ENCODE results near the gene PLCH2. TPM values are rescaled to one million over a fixed set of nuclear protein-coding genes. Genes with fewer than 3 reads are reported as not detected.

The PLCH2 gene
- total RNA-seq, 6 experiments from 2014 or later, result 0.09 to 0.34 (median 0.18) TPM; not detected in 1

DNA sequence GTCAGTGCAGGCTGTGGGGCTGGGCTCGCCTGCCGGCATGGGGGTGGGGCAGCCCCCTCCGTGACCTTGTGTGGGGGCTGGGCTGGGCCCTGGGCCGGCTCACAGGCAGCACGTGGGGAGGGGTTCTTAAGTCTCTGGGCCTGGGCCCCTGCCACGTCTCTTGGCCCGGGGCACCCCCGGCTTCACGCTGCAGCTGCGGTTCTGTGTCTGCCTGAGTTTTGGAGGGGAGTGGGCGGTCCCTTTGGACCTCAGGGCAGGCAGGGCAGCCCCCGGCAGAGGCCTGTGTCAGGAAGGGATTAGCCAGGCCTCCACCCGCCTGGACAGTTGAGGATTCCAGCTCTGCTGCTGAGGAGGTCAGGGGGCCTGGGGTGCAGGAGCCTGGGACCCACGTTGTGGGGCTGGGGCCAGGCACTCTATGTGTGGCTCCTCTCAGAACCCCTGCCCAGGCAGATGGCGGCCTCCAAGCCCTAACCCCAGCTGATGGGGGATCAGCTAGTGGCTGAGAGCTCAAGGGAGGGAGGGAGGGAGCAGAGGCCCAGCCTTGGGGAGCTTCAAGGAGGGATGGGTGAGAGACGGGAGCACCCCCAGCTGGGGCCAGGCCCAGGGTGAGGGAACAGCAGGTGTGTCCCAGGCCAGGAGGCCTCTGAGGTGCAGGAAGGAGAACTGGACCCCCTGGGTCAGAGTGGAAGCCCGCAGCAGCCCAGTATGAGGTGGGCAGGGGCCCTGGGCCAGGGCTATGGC lies 1.8 kb upstream of the PLCH2 start:
- H3K9me3 Mint-ChIP-seq, result no peaks in the 10 kb centered on the region
- DNase-seq, result no peak
- H3K4me3 Mint-ChIP-seq, result no peak overlapping the region
- TF ChIP-seq, protein P1, sequence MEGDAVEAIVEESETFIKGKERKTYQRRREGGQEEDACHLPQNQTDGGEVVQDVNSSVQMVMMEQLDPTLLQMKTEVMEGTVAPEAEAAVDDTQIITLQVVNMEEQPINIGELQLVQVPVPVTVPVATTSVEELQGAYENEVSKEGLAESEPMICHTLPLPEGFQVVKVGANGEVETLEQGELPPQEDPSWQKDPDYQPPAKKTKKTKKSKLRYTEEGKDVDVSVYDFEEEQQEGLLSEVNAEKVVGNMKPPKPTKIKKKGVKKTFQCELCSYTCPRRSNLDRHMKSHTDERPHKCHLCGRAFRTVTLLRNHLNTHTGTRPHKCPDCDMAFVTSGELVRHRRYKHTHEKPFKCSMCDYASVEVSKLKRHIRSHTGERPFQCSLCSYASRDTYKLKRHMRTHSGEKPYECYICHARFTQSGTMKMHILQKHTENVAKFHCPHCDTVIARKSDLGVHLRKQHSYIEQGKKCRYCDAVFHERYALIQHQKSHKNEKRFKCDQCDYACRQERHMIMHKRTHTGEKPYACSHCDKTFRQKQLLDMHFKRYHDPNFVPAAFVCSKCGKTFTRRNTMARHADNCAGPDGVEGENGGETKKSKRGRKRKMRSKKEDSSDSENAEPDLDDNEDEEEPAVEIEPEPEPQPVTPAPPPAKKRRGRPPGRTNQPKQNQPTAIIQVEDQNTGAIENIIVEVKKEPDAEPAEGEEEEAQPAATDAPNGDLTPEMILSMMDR (IDR thresholded peaks at IDR 0.05), result no peak
- no peaks in the 10 kb centered on the region for H3K36me3 Mint-ChIP-seq (ENCODE audit: low read depth)
- H3K4me1 Mint-ChIP-seq (ENCODE audit: low read depth), result no peaks in the 10 kb centered on the region
- H3K27ac Mint-ChIP-seq, result no peak overlapping the region
- peaks cover 18% of the 10 kb centered on the region for H3K27me3 Mint-ChIP-seq (ENCODE audit: insufficient read depth)

DNA sequence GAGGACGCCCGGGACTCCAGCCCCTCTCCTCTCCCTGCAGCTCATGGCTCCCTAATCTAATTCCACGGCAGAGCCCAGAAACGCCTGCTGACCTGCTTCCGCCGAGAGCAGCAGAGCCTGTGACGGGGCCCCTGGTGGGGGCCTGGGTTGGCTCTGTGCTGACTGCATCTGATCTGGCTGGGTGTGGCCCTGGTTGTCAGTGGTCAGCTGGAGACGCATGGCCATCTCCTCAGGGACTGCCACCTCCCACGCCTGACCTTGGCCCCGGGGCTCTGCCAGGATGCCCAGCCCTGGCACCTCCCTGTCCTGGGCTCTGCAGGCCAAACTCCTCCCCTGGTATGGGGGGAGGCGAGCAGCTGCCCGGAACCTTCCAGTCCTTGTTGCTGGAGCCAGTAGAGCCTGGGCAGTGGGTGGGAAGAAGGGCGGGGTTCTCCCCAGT lies 1.1 kb upstream of the PLCH2 start:
- Mint-ChIP-seq H3K4me1 (ENCODE audit: low read depth) (no peaks in the 10 kb centered on the region), H3K9me3 (no peaks in the 10 kb centered on the region), H3K36me3 (ENCODE audit: low read depth) (no peaks in the 10 kb centered on the region), H3K27ac (no peak overlapping the region), H3K27me3 (ENCODE audit: insufficient read depth) (peaks cover 18% of the 10 kb centered on the region), H3K4me3 (no peak overlapping the region)
- TF ChIP-seq, protein P1 (IDR thresholded peaks at IDR 0.05), result no peak
- no peak for DNase-seq

DNA sequence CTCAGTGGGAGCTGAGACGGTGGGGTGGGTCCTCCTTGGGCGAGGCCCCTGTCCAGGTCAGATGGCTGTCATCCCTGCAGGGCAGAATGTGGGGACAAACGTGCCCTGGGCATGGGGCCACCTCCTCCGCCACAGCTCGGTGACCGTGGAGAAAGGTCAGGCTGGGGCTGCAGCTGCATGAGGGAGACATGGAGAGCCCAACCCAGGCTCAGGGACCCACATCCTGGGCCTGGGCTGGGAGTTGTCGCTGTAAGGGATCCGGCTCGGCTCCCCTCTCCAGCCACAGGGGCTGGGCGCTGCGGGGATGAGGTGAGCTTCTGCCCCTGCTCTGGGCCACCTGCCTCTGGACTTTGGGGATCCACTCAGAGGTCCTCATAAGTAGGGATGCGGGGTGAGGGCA lies 518 bp upstream of the PLCH2 start:
- Mint-ChIP-seq H3K36me3 (ENCODE audit: low read depth) (no peaks in the 10 kb centered on the region), H3K27ac (no peak overlapping the region), H3K4me3 (no peak overlapping the region), H3K4me1 (ENCODE audit: low read depth) (no peaks in the 10 kb centered on the region), H3K9me3 (no peaks in the 10 kb centered on the region), H3K27me3 (ENCODE audit: insufficient read depth) (peaks cover 18% of the 10 kb centered on the region)
- DNase-seq, result no peak
- TF ChIP-seq, protein P1 (IDR thresholded peaks at IDR 0.05), result no peak

DNA sequence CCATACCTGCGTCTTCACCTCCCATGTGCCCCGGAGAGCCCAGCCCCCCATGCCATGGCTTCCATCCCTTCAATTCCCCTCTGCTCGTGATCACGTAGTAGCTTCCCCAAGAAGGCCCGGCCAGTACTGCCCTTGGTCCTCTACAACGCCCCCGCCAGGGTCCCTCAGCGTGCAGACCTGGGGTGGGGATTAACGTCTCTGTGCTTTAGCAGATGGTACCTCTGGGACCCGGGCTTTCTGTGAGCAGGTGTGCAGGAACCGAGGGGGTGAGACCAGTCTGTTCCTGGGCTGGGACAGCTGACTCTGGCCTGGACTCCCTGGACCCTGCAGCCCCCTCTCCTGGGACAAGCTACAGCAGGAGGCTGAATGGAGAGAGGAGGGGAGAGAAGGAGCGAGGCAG lies 1.2 kb downstream of the PLCH2 start:
- Mint-ChIP-seq H3K4me3 (no peak overlapping the region), H3K36me3 (ENCODE audit: low read depth) (no peaks in the 10 kb centered on the region), H3K4me1 (ENCODE audit: low read depth) (no peaks in the 10 kb centered on the region), H3K27me3 (ENCODE audit: insufficient read depth) (peaks cover 15% of the 10 kb centered on the region), H3K9me3 (no peaks in the 10 kb centered on the region), H3K27ac (no peak overlapping the region)
- no peak for DNase-seq
- TF ChIP-seq, protein P1 (IDR thresholded peaks at IDR 0.05), result no peak

DNA sequence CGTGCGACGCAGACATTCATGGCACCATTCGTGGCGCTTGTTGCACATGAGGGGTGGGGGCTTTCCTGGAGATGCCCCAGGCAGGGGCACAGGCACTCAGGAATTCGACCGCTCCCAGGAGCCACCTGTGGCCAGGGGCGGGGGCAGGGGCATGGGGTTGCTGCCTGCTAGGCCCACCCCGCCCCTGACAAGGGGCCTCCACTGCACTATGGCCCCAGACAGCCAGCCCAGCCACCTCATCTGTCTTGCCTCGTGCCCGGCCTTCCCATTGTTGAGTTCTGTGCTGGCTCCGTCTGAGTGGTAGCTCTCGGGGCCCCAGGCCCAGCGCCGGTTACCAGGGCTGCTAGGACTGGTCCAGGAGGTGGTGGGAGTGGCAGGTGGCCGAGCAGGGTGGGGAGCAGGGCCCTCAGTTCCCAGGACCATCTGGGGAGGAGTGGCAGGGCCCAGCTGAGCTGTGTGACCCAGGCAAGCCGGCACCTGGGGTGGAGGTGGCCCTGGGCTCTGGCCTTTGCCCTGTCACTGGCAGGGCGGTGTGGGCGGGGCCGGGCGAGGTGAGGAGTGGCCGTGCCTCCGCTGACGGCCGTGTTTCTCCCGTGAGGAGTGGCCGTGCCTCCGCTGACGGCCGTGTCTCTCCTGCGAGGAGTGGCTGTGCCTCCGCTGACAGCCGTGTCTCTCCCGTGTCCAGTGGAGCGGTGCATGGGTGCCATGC lies 1.9 kb downstream of the PLCH2 start:
- Mint-ChIP-seq H3K36me3 (ENCODE audit: low read depth) (no peaks in the 10 kb centered on the region), H3K9me3 (no peaks in the 10 kb centered on the region), H3K27ac (no peak overlapping the region), H3K4me1 (ENCODE audit: low read depth) (no peaks in the 10 kb centered on the region), H3K4me3 (no peak overlapping the region), H3K27me3 (ENCODE audit: insufficient read depth) (peaks cover 13% of the 10 kb centered on the region)
- TF ChIP-seq, protein P1 (IDR thresholded peaks at IDR 0.05), result no peak
- DNase-seq, result no peak

Data from HFFc6 (cell line).